Heart left ventricle (tissue), 16 donors: ENCODE results near the gene SLC35C1. TPM values are rescaled to one million over a fixed set of nuclear protein-coding genes. Genes with fewer than 3 reads are reported as not detected.
A peak's percentile ranks its signal among the peaks of the same experiment; 100 is the strongest.

Experiments
- ATAC-seq, 4 donors: fragments of 200-7000 bp; cut with Tn5 transposase; one replicate each; pipeline ENCODE4 v1.9.1; 2020 to 2022; ENCODE audit warnings: moderate library complexity in 4 of 4, mild to moderate bottlenecking in 3 of 4, moderate number of reproducible peaks in 1 of 4
- DNase-seq, 5 donors: peaks; one replicate each; pipeline ENCODE4 v3.0.0-alpha.2; 2020
- H3K27ac ChIP-seq, 12 donors: fragments of 200-600 bp; sonication (generic) in 4 of 12; one replicate each; pipeline versions ENCODE4 v1.5.0 to v1.8.0; 2016 to 2022; ENCODE audit warnings: mild to moderate bottlenecking in 2 of 12
- H3K27me3 ChIP-seq, 9 donors: fragments of 200-600 bp; sonication (generic) in 2 of 9; one replicate each; pipeline versions ENCODE4 v1.5.1 to v1.8.0; 2016 to 2022; ENCODE audit warnings: mild to moderate bottlenecking in 3 of 9
- H3K36me3 ChIP-seq, 9 donors: fragments of 200-600 bp; sonication (generic) in 2 of 9; one replicate each; pipeline versions ENCODE4 v1.5.0 to v1.8.0; 2018 to 2022; ENCODE audit warnings: mild to moderate bottlenecking in 2 of 9
- H3K4me1 ChIP-seq, 12 donors: fragments of 200-600 bp; sonication (generic) in 4 of 12; one replicate each; pipeline versions ENCODE4 v1.5.0 to v1.8.0; 2016 to 2022; ENCODE audit warnings: mild to moderate bottlenecking in 3 of 12
- H3K4me3 ChIP-seq, 12 donors: fragments of 200-600 bp; sonication (generic) in 4 of 12; one replicate each; pipeline versions ENCODE4 v1.5.0 to v1.8.0; 2017 to 2022; ENCODE audit warnings: mild to moderate bottlenecking in 9 of 12, moderate library complexity in 4 of 12
- H3K9me3 ChIP-seq, 12 donors: fragments of 200-600 bp; sonication (generic) in 4 of 12; one replicate each; pipeline versions ENCODE4 v1.5.0 to v1.8.0; 2016 to 2022; ENCODE audit warnings: mild to moderate bottlenecking in 1 of 12
- CTCF ChIP-seq, 12 donors: fragments of 200-600 bp; sonication (generic) in 4 of 12; IDR thresholded peaks; one replicate each; pipeline versions ENCODE4 v1.5.0 to v1.8.0; 2018 to 2022; ENCODE audit warnings: antibody characterized with exemption in 12 of 12, mild to moderate bottlenecking in 5 of 12
- POLR2A ChIP-seq, 2 donors: fragments of 450-650 bp; IDR thresholded peaks; one replicate each; pipeline ENCODE4 v1.6.1; 2017; ENCODE audit warnings: antibody characterized with exemption in 2 of 2, mild to moderate bottlenecking in 2 of 2, moderate library complexity in 2 of 2
- WGBS, 4 donors: extraction: QIAGEN DNeasy Blood & Tissue Kit in 2 of 4; methylation state at CpG; one replicate each; pipeline versions ENCODE4 v1.1.5 to v1.1.7; 2013 to 2018; 5-methylcytosine and 5-hydroxymethylcytosine counted together
- intact Hi-C, 10 donors: fragments of 100-400 bp; cut with DNase I; formaldehyde crosslinking; loops; one replicate each; pipeline versions ENCODE4 v1.11.1 to v1.14.2; 2022
- polyA plus RNA-seq, 2 donors: library from polyadenylated mRNA; stranded (reverse); fragments of 200-250 nt; gene quantifications; one replicate each; pipeline ENCODE4 v1.2.3, GENCODE V29; 2013
- total RNA-seq, 9 donors: library from RNA; depleted of rRNA in 2 of 9; stranded (reverse); fragments of >200 nt in 2 of 9; fragmentation: NEBNext Ultra II Directional in 3 of 9; extraction: Animal tissue kit (Norgen Biotek cat#: 25700) in 3 of 9; gene quantifications; one replicate each; pipeline versions ENCODE4 v1.1.0 to v1.2.4, GENCODE V29; 2016 to 2023
- donor health status: ischemic (EF 13 %, LVEDD 7.1; RV severe dilation, severe dysfunction).
- donor health status: healthy with polysubstance abuse.
- donor health status: DM: no; HTN: yes; CAD: no.
- donor health status: DM: no; HTN: no; CAD: no.
- donor health status: ischemic (EF 25% LVEDD 6.9; RV normal size, moderate dysfunction).
- donor health status: ischemic (EF 25% LVEDD 5.7; RV mildly dilated, moderate dysfunction).
- donor health status: healthy.
- donor health status: DM: yes; HTN: yes; CAD: no.
- donor health status: ischemic (EF 35%, LVEDD 5.7; RV mildly dilated, moderate dysfunction).
- donor health status: nonischemic (EF 11% LVEDD 7.7; RV severe dilation, severe dysfunction).
- donor health status: DM: yes; HTN: yes; CAD: no.
- donor health status: PGD.
- donor health status: ischemic (EF 29% LVEDD 5.4; RV normal size, mild dysfunction).
- donor health status: nonischemic (EF 23%, LVEDD 6.1; RV moderate dilation, normal function).

The SLC35C1 gene
- total and polyA plus RNA-seq, 11 donors: 5.3 to 21.0 (median 7.8) TPM

DNA sequence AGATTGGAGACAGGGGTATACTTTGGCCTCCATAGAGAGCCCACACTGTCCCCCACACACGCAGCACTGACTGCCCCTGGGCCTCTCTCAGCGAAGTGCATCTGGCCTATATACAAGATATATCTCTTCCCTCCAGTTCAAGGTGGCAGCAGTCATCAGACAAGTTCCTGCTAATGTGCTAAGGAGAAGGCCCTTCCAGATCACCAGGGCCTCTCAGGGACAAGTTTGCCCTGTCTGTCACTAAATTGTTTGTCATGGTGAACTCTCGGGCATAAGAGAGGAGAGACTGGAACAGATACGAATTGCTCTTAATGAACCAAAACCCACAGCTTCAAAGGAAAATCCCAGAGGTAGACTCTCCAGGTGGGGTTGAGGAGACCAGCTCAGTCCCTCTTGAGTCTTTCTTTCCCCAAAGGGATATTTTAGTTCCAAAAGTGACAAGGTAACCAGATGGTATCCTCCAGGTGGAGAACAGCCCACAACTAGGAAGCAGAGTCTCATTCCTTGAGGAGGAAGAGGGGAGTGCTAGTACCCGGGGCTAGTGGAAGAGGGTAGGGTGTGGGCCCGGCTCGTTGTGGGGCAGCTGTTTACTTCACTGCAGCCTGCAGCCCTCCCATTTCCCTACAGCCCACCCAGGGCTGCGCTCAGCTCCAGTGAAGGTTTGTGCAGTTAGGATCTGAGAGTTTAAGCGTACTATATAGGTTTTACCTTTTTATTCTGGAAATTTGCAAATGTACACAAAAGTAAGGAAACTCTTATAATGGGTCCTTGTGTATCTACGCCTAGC is 2.2 kb upstream of the SLC35C1 start:
- Histone ChIP-seq H3K9me3 (no peaks in the 10 kb centered on the region), H3K4me1 (peaks cover 6 to 37% (median 27%) of the 10 kb centered on the region in 12 donors), H3K36me3 (peaks cover 0 to 7% (median 0%) of the 10 kb centered on the region in 9 donors), H3K27ac (no peak overlapping the region), H3K4me3 (no peak overlapping the region), H3K27me3 (no peaks in the 10 kb centered on the region)
- DNase-seq (peak in 1 of 5 donors; percentile 6), ATAC-seq (no peak)
- TF ChIP-seq POLR2A (IDR thresholded peaks at IDR 0.05): no peak
- TF ChIP-seq CTCF (IDR thresholded peaks at IDR 0.05): no peak
- 94 to 97% (median 96%) methylated on average over 10 of the region's 10 CpGs for WGBS, 4 donors
- intact Hi-C loops: no loop called here

- intact Hi-C loops: loop anchor here in 2 of 10 donors (2.0 kb wide), 2 partner anchors 39 to 43 kb away; partner anchors contain the start of gene CRY2 (in 1 of the 2)
- peak; percentile 86 to 93 (median 89) for DNase-seq
- 0 to 1% (median 1%) methylated on average over 49 to 70 of the region's 70 CpGs for WGBS, 4 donors
These were observed 783 bp upstream of the SLC35C1 start for GRCh38 chr11:45803971-45804760.

DNA sequence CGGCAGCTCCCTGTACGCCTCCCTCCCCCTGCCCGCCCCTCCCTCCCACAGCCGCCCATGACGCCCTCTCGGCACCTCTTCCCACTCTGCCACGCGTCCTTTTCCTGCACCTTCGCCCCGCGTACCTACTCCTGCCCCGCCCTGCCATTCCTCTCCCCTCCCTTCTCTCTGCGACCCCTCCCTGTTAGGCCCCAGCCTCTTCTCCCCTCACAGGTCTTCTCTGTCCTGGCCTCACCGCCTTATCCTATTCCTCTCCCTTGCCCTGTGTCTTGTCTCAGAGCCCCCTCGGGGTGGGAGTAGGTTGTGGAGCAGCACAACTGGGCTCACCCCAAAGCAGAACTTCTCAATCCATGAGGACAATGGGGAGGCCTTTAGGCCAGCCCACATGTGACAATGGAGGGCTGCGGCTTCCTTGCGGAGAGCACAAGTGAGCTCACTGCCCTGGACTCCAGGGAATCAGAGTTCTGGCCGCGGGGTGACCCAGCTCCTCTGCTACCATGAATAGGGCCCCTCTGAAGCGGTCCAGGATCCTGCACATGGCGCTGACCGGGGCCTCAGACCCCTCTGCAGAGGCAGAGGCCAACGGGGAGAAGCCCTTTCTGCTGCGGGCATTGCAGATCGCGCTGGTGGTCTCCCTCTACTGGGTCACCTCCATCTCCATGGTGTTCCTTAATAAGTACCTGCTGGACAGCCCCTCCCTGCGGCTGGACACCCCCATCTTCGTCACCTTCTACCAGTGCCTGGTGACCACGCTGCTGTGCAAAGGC is 539 bp downstream of the SLC35C1 start:
- TF ChIP-seq POLR2A (IDR thresholded peaks at IDR 0.05): no peak
- Histone ChIP-seq H3K27me3 (no peaks in the 10 kb centered on the region), H3K4me1 (peaks cover 6 to 59% (median 33%) of the 10 kb centered on the region in 12 donors), H3K4me3 (peak overlapping the region; percentile 63 to 99 (median 84)), H3K36me3 (peaks cover 0 to 17% (median 7%) of the 10 kb centered on the region in 9 donors), H3K27ac (peak overlapping the region; percentile 64 to 94 (median 90)), H3K9me3 (no peaks in the 10 kb centered on the region)
- intact Hi-C loops: loop anchor here in 4 of 10 donors (1.0 to 5.0 kb wide), 5 partner anchors 37 to 42 kb away; partner anchors contain the start of gene CRY2 (in 3 of the 4)
- 13 to 19% (median 17%) methylated on average over 20 to 29 of the region's 29 CpGs for WGBS, 4 donors
- ATAC-seq (peak; percentile 41 to 61 (median 48)), DNase-seq (peak; percentile 55 to 71 (median 63))

More at GRCh38 chr11:45803971-45804760, 783 bp upstream of the SLC35C1 start:
- Histone ChIP-seq H3K27me3 (no peaks in the 10 kb centered on the region), H3K4me1 (peaks cover 6 to 46% (median 31%) of the 10 kb centered on the region in 12 donors), H3K27ac (peak overlapping the region; percentile 64 to 94 (median 90)), H3K9me3 (no peaks in the 10 kb centered on the region), H3K36me3 (peaks cover 0 to 7% (median 4%) of the 10 kb centered on the region in 9 donors), H3K4me3 (peak overlapping the region; percentile 63 to 99 (median 84))
- TF ChIP-seq POLR2A (IDR thresholded peaks at IDR 0.05) (peak in 1 of 2 donors; percentile 27), CTCF (IDR thresholded peaks at IDR 0.05) (peak in 1 of 12 donors; percentile 19)
- peak; percentile 21 to 66 (median 51) for ATAC-seq
